RWPE2 (cell line): ENCODE results near the gene TMC6.

Source experiments
- ATAC-seq: fragments of 200-7000 bp; cut with Tn5 transposase; 3 replicates; pipeline ENCODE4 v1.9.1; 2021; ENCODE audit warnings: low read depth
- DNase-seq: peaks from one replicate; pipeline ENCODE4 v3.0.0-alpha.2; 2020; ENCODE audit warnings: low spot score
- H3K27ac ChIP-seq: fragments of 450-650 bp; 2 replicates; pipeline ENCODE4 v1.5.1; 2017; ENCODE audit warnings: mild to moderate bottlenecking; ENCODE audit not compliant: poor library complexity, severe bottlenecking
- H3K27me3 ChIP-seq: fragments of 250-450 bp; sonication (Bioruptor Pico); 2 replicates; pipeline ENCODE4 v1.5.1; 2021; ENCODE audit warnings: mild to moderate bottlenecking, moderate library complexity; ENCODE audit not compliant: insufficient read depth, poor library complexity, severe bottlenecking
- H3K36me3 ChIP-seq: fragments of 250-450 bp; sonication (Bioruptor Pico); 2 replicates; pipeline ENCODE4 v1.5.1; 2020; ENCODE audit warnings: low read depth, mild to moderate bottlenecking, moderate library complexity
- H3K4me1 ChIP-seq: fragments of 250-450 bp; sonication (Bioruptor Pico); 2 replicates; pipeline ENCODE4 v1.5.1; 2021; ENCODE audit warnings: mild to moderate bottlenecking, moderate library complexity; ENCODE audit not compliant: insufficient read depth, poor library complexity, severe bottlenecking
- H3K4me3 ChIP-seq: fragments of 250-450 bp; sonication (Bioruptor Pico); 2 replicates; pipeline ENCODE4 v1.5.1; 2021; ENCODE audit warnings: mild to moderate bottlenecking, moderate library complexity; ENCODE audit not compliant: severe bottlenecking
- H3K9me3 ChIP-seq: fragments of 250-450 bp; sonication (Bioruptor Pico); 2 replicates; pipeline ENCODE4 v1.5.1; 2021; ENCODE audit warnings: mild to moderate bottlenecking, moderate library complexity; ENCODE audit not compliant: severe bottlenecking
- TF ChIP-seq, protein P1 (sequence below): fragments of 450-650 bp; IDR thresholded peaks from one replicate; pipeline ENCODE4 v1.5.1; 2017; ENCODE audit warnings: mild to moderate bottlenecking, moderate library complexity; ENCODE audit not compliant: poor library complexity, severe bottlenecking

The TMC6 gene

DNA sequence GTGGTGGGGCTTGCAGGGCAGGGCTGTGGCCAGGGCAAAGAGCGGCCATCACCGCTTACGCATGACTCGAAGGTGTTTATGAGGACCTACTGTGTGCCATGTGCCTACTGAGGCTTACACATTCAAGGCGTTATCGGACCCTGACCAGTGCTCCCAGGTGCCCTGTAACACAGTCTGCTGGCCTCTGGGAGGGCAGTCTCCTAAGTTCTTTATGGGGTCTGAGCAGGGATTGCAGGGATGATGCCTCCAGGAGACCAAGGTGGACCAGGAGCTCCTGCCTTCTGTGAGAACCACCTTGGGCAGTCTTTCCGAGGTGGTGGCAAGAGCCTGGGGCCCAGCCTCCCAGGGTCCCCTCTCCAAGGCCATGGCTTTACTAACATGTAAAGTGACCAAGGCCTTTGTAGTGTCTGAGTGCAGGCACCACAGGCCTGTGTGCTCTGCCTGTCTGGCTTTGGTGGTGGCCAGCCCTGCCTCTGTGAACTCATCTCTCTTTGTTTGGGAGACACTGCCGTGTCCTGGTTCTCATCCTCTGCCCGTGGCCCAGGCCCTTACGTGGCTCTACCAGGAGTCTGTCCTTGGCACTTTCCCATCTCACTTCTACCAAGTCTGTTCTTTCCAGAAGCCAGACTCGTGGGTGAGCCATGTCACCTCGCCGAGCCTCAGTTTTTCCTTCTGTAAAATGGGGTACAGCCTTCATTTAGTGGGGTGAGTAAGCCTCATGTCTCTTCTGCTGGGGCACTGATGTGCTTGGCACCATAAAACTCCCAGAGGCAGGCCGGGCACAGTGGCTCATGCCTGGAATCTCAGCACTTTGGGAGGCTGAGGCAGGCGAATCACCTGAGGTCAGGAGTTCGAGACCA, 36.4 kb upstream of the TMC6 start:
- H3K36me3 ChIP-seq: no peaks in the 10 kb centered on the region
- ATAC-seq: no peak
- H3K9me3 ChIP-seq: no peaks in the 10 kb centered on the region
- peaks cover 16% of the 10 kb centered on the region for H3K4me1 ChIP-seq
- H3K4me3 ChIP-seq: no peak overlapping the region
- no peaks in the 10 kb centered on the region for H3K27me3 ChIP-seq
- H3K27ac ChIP-seq: no peak overlapping the region
- TF ChIP-seq, protein P1, sequence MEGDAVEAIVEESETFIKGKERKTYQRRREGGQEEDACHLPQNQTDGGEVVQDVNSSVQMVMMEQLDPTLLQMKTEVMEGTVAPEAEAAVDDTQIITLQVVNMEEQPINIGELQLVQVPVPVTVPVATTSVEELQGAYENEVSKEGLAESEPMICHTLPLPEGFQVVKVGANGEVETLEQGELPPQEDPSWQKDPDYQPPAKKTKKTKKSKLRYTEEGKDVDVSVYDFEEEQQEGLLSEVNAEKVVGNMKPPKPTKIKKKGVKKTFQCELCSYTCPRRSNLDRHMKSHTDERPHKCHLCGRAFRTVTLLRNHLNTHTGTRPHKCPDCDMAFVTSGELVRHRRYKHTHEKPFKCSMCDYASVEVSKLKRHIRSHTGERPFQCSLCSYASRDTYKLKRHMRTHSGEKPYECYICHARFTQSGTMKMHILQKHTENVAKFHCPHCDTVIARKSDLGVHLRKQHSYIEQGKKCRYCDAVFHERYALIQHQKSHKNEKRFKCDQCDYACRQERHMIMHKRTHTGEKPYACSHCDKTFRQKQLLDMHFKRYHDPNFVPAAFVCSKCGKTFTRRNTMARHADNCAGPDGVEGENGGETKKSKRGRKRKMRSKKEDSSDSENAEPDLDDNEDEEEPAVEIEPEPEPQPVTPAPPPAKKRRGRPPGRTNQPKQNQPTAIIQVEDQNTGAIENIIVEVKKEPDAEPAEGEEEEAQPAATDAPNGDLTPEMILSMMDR: no peak
- no peak for DNase-seq

DNA sequence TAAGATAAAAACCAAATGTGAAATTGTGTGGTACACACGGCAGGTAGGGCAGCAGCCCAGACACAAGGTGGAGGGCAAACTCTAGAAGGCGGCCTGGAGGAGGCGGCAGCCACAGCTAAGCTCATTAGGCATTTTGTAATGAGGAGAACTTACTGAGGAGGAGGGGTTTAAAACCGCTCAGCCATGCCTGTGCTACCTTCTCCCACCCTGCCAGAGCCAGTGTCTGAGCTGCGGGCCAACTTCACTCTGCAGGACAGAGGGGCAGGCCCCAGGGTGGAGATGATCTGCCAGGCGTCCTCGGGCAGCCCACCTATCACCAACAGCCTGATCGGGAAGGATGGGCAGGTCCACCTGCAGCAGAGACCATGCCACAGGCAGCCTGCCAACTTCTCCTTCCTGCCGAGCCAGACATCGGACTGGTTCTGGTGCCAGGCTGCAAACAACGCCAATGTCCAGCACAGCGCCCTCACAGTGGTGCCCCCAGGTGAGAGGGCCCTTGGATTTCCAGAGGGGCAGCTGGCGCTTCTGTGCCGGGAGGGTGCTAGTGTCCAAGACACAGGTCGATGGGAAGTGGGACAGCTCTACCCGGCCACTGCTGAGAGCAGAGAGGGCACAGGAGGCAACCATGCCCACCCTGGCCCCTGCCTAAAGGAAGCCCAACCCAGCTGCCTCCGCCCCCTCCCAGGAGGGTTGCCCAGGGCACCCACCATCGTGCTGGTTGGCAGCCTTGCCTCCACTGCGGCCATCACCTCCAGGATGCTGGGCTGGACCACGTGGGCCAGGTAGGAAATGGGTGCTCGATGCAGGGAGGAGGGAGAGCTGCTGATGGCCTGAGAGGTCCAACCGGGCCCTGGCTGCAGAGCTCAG, 35.6 kb upstream of the TMC6 start:
- Histone ChIP-seq H3K4me1 (peaks cover 21% of the 10 kb centered on the region), H3K27ac (no peak overlapping the region), H3K9me3 (no peaks in the 10 kb centered on the region), H3K4me3 (no peak overlapping the region), H3K27me3 (no peaks in the 10 kb centered on the region), H3K36me3 (no peaks in the 10 kb centered on the region)
- no peak for ATAC-seq
- TF ChIP-seq, protein P1: no peak
- no peak for DNase-seq

DNA sequence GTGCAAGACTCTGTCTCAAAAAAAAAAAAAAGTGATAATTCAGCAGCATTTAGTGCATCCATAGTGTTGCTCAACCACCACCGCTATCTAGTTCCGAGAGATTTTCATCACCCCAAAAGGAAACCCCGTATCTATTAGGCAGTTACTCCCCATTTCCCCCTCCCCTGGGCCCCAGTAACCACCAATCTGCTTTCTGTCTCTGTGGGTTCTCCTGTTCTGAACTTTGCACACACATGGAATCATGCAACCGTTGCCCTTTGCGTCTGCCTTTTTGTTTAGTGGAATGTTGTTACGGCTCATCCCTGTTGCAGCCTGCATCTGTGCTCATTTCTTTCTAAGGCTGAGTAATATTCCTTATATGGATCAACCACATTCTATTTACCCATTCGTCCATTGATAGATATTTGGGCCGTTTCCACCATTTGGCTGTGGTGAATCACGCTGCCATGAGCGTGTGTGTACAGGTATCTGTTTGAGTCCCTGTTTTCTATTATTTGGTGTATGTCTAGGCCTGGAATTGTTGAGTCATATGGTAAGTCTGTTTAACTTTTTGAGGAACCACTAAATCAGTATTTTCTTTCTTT, 31.1 kb upstream of the TMC6 start:
- peak overlapping the region; percentile 93 for H3K27ac ChIP-seq
- TF ChIP-seq, protein P1: no peak
- peak; percentile 91 for ATAC-seq

DNA sequence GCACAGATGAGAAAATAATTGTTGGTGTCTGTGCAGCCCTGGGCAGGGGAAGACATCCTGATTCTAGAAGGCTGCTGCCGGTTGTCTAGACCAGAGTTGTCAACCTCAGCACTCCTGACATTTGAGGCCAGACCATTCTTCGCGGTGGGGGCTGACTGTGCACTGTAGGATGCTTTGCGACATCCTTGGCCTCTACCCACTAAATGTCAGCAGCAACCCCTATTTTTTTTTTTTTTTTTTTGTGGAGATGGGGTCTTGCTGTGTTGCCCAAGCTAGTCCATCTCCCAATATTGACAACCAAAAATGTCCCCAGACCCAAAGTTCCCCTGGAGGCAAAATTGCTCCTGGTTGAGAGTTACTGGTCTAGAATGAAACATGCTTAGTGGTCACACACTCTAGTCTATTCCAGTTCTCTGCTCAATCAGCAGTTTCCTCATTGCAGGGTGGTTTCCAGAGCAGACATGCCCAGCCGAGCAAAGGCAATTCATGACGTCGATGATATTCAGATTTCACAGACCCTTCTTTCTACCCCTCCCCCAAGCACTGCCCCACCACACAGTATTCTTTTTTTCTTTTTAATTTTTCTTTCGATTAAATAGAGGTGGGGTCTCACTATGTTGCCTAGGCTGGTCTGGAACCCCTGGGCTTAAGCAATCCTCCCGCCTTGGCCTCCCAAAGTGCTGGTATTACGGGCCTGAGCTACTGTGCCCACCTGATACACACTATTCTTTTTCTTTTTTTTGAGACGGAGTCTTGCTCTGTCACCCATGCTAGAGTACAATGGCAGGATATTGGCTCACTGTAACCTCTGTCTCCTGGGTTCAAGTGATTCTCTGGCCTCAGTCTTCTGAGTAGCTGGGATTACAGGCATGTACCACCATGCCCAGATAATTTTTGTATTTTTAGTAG, 26.6 kb upstream of the TMC6 start:
- ATAC-seq: no peak
- H3K27ac ChIP-seq: no peak overlapping the region

More for the DNA sequence above, 31.1 kb upstream of the TMC6 start:
- H3K4me3 ChIP-seq: no peak overlapping the region
- peaks cover 28% of the 10 kb centered on the region for H3K4me1 ChIP-seq
- no peaks in the 10 kb centered on the region for H3K9me3 ChIP-seq
- DNase-seq: peak; percentile 88
- no peaks in the 10 kb centered on the region for H3K27me3 ChIP-seq
- H3K36me3 ChIP-seq: no peaks in the 10 kb centered on the region

More for the DNA sequence above, 26.6 kb upstream of the TMC6 start:
- H3K4me1 ChIP-seq: peaks cover 14% of the 10 kb centered on the region
- H3K27me3 ChIP-seq: no peaks in the 10 kb centered on the region
- no peaks in the 10 kb centered on the region for H3K9me3 ChIP-seq
- no peaks in the 10 kb centered on the region for H3K36me3 ChIP-seq
- DNase-seq: no peak
- TF ChIP-seq, protein P1: no peak
- no peak overlapping the region for H3K4me3 ChIP-seq
